Activated T-helper 1 cell treated with Interleukin-2 at 50 U/mL for 16 hours (primary cell): ENCODE results near the gene MEIS2.
"Not testable (repeated sequence)": the region's sequence is repeated elsewhere in the genome, so short reads cannot be mapped to it uniquely, and the experiment has no call there.

Experiments used
- DNase-seq: peaks from one replicate; pipeline ENCODE4 v3.0.0-alpha.2; 2020; ENCODE audit warnings: low read depth

Gene MEIS2

DNA sequence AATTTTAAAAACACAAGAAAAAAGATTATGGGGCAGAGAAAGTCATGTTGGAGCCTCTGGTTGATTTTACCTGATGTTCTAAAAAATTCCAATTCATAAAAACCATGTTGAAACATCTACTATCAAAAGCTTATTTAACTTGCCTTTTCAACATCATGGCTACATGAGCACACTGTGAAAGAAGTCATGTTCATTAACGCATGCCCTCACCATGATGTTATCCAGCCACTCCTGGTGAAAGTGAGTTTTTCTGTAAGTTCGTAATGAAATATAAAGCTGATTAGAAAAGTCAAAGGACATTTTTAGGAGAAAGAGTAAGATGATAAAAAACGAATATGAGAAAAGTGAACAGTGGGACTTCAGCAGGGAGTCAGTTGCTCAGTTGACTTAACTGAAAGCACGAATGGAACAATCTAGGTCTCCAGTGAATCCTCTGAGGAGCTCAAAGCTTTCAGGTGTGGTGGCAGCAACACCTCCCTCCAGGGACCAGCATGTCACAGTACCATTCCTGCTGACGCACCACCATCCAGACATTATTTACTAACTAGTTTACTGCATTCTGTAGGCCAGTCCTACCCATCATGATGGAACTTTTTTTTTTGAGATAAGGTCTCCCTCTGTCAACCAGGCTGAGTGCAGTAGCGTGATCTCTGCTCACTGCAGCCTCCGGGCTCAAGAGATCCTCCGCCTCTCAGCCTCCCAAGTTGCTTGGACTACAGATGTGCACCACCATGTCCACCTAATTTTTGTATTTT lies 95.2 kb downstream of the MEIS2 start:
- DNase-seq: no peak

DNA sequence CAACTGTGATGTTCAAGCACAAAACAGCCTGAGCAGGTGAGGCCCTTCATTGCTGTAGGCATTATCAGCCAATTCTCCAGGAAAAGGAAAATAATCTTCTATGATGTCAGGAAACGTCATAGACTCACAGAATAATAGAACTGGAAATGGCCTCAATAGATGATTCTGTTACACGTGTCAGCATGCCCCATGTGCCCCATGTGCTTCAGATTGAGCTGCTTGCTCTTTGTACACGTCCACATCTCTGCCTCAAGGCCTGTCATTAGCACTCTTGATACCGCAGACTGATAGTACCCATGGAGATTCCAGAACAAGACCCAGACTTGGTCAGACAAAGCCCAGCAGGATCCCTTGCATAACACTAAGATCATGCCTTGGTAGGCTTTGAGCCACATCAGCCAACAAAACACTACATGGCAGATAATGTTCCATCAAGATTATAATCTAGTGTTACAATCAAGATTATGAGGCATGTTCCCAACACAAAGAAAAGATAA lies 95.9 kb downstream of the MEIS2 start:
- no peak for DNase-seq

DNA sequence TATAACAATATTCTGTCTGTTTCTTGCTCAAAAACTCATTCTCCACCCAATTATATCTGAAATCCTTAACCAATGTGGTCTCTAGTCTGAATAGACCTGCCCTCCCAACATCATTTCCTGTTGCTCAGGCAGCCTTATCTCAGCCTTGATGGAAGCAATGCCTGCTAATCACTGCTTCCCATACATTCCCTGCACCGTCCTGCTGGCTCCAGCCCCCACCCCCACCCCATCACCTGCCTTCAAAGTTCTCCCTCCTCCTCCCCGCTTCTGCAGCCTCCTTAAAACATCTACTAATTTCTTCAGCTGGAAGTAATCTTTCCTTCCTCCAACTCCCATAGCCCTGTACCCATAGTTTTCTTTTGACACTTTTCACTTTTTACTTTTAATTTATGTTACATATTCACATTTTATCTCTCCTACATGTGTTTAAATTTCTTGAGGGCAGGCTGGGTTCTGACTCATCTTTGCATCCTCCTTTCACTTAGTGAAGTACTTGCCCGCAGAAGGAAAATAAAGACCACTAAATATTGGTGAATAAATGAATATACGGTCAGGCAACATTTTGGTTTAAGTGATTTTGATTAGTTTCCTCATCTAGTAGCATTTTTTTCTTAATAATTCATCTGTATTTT lies 98.2 kb downstream of the MEIS2 start:
- no peak for DNase-seq

DNA sequence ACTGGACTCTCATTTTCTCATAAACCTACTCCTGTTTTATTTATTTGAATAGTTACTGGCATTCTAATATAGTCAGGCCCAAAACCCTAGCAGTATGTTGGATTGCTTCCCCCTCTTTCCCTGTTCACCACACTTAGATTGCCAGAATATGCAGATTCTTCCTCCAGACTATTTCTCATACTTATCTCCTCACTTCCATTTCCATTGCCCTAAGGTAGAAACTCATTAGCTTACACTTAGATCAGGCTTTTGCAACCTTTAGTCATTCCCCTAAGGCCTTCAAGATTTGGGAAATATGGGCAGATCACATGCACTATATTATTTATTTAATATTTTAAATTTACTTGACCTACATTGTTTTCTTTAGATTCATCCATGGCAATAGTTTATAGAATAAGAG lies 98.9 kb downstream of the MEIS2 start:
- no peak for DNase-seq

DNA sequence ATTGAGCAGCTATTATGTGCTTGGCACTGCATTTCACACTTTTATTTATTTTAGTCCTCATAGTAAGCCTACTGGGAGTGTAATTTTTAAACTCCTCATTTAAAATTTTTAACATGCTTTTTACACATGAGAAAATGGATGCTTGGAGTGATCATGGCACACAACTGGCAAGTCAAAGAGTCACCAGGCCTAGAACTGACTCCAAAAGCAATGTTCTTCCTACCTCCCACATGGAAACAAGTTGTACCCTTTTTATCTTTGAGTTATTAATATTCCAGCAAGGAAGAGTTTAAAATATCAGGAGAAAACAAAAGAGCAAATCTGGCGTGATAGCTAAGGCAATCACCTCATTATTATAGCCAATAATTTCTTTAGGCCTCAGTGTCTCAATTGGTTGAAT lies 100.6 kb downstream of the MEIS2 start:
- DNase-seq: no peak

DNA sequence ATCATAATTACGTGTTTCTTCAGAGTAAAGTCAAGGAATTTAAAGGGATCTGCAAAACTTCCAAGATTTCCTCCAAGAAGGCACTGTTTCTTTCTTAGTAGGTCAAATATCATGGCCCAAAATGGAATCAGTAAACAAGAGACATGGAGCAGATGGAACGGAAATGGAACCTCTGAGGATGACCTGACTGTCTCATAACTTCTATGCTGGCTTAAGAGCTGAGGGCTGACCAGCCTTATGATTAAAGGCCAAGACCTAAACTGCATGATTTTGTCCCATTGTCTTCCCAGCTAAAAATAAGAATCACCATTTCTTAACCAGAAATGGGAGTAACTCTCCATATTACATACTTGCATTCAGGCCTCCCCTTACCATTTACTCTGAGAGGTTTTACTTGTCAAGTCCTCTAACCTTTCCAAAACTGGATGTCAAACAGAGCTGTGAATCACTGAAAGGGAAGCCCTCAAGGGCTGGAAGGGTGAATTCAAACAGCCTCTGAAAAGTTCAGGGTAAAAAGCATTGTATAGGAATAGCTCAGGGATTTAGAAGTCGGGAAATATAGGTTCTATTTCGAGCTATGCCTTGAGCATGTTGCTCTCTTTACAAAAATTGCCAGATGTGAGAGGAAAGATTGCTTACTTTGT lies 103.7 kb downstream of the MEIS2 start:
- DNase-seq: no peak

DNA sequence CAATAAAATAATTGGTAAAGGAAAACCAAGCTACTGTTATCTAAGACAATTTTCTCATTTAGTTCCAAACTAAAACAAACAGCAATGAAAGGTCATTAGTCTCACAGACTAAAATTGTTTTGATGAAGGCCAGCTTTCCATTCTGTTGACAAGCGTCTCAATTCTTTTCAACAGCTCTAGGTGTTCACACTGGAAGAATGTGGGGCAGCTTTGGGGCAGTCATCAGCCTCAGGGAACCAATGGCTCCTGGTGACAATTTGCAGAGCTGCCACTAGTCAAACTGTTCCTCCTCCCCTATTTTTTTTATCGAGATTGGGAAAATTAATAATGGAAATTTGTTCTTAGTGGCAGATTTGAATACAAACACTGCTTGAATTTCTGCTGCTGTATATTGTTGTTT lies 104.2 kb downstream of the MEIS2 start:
- no peak for DNase-seq

DNA sequence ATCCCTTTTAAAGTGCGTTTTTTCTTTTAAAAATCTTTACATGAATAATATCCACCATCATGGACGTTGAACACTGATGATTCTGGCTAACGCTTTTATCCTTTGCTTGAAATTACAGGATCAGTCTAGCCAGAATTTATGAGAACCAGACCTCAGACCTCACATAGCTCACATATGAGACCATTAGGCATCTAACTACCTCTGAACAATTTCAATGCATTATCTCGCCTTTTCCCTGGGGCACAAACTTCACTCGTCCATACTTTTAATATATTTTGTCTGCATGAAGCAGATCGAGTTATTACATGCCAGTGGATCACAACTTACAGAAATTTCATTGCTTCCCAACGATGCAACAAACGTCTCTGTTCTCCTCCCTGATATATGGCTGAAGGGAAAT lies 105.6 kb downstream of the MEIS2 start:
- DNase-seq: no peak

DNA sequence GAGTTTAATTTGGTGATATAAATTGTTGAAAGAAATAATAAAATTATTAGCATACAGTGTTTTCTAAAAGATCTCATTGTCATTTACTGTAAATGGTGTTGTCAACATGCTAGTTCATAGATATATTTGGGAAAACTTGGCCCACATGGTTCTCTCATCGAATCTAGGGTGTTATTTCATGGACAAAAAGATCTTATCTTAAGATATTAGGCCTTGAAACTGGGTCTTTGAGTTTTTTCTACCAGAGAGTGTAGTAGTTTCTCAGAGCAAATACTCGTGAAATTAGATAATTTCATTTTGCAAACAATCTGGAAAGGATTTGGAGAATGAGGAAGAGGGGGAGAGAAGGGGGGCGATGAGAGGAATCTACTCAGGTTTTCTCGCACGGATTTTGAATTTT lies 107.9 kb downstream of the MEIS2 start:
- no peak for DNase-seq

DNA sequence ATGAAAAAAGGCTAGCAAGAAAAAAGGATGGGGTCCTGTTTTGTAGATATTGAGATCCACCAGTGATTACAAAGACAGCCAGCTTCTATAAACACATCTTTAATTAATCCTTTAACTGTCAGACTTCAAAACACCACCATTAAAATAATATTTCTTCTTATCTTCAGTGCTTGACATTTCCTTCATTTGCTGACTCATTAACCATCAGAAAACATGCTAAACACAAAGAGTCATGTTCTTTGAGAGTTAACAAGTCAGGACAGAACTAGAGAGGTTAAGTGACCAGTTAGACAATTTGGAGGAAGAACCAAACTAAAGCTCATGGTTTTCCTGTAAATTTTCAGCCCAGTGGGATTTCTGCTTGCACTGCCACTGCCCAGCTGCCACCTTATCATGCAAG lies 111.4 kb downstream of the MEIS2 start:
- DNase-seq: no peak

DNA sequence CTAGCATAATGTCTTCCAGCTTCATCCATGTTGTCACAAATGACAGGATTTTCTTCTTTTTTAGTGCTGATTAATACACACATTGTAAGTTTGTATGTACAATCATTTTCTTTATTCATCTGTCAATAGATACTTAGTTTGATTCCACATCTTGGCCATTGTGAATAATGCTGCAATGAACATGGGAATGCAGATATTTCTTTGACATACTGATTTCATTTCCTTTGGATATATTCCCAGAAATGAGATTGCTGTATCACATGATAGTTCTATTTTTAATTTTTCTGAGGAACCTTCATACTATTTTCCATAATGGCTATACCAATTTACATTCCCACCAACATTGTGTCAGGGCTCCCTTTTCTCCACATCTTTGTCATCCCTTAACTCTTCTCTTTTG lies 117.9 kb downstream of the MEIS2 start:
- DNase-seq: no peak

DNA sequence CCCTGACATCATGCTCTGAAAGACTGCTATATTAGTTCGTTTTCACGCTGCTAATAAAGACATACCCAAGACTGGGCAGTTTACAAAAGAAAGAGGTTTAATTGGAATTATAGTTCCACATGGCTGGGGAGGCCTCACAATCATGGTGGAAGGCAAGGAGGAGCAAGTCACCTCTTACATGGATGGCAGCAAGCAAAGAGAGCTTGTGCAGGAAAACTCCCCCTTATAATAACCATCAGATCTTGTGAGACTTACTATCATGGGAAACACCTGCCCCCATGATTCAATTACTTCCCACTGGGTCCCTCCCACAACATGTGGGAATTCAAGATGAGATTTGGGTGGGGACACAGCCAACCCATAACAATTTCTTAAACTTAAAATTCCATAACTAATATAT lies 120.1 kb downstream of the MEIS2 start:
- DNase-seq: not testable (repeated sequence)

DNA sequence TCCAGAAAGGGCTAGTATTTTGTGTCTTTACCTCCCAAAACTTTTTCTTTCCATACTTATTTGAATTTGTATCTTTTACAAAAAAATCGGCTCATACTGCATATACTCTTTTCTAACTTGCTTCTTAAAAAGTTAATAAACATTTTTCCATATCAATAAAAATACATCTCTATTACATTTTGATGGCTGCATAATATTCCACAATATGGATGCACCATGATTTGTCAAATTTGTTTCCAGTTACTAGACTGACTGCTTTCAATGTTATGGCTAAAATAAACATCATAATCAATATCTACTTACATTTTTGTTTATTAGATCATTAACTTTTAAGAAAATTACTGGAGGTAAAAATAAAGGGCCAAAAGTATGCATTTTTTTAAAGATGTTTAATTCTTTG lies 121.7 kb downstream of the MEIS2 start:
- no peak for DNase-seq

DNA sequence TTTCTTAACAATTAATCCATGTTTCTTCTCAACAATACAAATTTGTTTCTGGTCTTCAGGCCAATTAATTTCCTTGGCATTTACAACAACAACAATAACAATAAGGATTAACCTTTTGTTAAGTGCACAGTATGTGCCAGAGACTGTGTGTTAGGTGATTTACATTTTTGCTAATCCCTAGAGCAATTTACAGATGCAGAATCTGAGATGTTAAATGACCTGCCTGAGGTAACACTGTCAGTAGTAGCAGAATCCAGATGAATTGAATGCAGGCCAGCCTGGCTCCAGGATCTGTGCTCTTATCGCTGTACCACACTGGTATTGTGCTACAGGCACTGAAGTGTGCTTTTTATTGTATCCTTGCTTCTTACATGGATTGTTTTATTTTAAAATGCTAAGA lies 122.2 kb downstream of the MEIS2 start:
- no peak for DNase-seq

DNA sequence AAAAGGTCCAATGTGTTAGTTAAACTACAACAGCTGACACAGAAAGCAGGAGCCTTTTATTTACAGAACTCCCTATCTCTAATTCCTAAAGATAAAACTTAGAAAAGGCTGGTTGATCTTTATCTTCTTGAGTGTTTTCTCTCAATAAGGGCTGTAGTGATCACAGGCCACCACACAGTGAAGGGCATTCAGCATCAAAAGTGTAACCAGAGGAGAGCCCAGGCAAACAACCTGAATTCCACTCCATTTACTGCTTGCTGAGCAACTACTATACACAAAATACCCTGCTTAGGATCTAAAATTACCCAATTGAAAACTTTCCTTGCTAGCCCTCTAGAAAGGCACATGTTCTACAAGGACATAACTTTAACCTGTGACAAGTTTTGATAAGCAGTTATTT lies 122.7 kb downstream of the MEIS2 start:
- DNase-seq: no peak

DNA sequence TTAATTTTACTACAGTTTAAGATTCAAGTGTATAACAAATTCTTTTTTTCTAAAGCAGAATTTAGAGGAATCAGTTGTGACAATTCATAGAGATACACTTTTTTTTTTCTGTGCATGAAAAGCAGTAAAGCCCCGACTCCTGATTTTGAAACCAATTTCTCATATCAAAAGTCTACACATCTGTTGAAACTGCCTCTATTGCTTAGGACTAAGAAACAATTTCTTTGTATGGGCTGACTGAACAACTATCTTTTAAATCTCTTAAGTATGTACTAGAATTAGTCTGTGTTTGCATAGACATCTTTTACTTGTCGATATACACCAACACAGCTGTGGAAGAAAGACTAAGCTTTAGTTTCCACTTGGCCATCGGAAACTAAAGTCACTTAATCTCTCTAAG lies 127.6 kb downstream of the MEIS2 start:
- DNase-seq: no peak

DNA sequence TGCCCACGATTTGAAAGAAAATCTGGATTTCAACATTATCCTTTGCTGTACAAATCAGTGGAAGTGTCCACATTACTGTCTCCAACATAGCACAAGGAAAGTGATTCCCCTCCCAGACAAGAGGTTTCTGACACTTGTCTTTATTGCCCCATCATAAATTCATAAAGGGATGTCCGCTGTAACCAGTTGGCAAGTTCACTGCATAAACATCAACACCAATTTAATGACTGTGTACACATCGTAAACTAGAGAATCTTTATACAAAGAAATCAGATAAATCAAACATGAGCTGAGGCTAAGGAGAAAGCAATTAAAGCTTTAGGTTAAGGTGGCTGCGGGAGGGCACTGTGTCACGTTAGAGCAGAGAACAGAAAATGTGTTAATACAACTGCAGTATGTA lies 129.8 kb downstream of the MEIS2 start:
- no peak for DNase-seq

DNA sequence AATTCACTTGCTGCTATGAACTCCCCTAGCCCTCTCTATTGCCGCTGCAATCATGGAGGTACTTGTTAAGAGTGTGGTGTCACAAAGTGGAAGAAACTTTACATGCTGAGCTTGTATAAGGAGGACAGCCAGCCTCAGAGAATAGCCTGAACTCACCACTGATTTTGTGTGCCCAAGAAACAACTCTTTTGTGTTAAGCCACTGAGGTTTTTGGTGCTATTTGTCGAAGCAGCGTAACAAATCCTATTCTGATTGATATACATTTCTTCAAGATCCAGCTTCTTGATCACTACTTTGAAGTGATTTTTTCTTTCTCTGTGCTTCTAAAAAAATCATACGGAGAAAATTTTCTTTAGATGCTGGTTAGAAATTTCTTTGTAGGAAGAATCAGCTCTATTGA lies 132.4 kb downstream of the MEIS2 start:
- no peak for DNase-seq

DNA sequence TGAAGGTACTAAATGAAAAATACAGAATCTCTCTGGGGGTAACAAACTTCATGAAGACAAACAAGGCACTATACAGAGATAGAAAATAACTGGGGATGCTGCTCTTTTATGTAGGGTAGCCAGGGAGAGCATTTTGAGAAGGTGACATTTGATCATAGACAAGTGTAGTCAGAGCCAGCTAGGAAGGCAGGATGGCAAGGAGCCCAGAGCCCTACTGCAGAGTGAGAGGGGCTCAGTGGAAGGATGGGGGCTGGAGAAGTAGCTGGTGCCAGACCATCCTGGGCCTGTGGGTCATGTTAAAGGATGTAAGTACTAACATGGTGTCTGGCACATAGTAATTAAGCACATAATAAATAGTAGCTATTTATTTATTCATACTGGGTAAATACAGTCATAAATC lies 133.6 kb downstream of the MEIS2 start:
- no peak for DNase-seq

DNA sequence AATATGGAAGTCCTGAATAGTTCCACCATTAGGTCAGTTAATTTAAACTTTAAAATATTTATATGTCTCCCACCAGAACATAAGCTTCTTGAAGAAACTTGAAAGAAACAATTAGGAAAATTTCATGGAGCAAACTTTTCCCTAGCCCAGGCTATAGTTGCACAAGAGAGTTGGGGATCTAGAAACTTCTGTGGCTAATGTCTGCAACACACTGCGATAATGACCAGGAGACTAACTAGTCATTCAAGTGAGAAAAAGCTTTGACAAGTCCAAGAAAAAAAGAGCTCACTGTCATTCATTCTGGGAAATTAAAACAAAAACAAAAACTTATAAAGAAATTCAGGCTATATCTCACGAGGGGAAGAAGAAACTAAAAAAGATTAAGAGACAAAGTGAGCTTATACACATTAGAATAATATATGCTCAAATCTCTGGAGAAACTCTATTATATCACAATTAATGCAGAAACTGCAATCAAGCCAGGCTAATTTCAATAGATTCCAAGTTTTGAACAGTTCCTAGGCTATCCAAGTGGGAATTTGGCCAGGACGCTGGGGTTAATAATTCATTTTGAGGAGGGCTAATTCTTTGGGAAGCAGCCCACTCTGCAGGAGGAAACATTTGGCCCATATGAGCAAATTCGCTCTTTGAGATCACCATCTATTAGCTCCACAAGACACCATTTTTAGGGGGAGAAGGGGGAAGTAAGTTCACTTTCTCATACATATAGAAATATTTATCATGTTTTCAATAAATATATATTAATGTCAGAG lies 134.6 kb downstream of the MEIS2 start:
- DNase-seq: no peak

DNA sequence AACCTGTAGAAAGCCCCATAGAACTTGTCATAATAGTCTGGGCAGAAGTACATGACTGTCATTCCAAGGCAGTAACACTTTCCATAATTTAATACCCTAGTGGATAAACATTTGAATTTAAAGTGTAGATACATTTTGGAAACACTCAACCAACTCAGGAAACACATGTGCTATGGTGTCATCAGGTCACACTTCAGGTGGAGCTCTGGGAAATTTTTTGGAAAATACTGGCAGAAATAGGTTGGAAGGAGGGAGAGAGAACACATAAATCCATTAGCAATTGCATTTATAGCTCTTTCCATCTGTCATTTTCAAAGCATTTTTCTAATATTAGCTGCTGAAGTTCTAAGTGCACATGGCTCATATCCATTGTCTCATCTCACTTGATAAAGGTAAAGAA lies 135.7 kb downstream of the MEIS2 start:
- no peak for DNase-seq

DNA sequence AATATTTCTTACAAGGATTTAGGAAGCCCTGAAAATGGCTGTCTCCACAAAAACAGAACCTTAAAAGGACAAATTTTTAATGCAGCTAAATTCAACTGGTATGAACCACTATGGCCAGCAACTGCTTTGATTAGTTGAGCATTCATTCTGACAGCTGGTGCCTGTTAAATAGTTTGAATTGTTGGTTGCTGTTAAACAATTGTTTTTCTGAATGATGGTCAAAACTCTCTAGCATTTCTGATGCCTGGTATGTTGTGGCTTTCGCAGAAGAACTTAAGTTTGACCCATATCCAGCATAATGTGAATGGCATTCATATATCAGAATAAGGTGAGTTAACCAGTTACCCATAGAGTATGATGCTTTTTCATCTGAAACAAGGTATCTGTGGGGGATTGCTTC lies 138.4 kb downstream of the MEIS2 start:
- DNase-seq: no peak

DNA sequence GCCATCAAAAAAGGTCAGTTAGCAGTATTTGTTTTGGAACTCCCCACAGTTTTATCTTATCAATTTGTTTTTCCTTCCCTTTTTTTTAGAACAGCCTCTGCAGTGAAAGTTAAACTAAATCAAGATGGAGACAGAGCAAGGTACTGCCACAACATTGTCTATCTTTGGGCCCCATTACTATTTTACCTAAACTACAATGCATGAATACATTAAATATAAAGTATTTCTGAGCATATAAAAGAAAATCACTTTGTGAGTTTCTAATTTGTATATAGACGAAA lies 139.5 kb downstream of the MEIS2 start:
- no peak for DNase-seq
